ENCODE results near the gene RASGEF1B.
A peak's percentile ranks its signal among the peaks of the same experiment; 100 is the strongest.

RASGEF1B gene

GRCh38 chr4:81508411-81509185 lies 36.9 kb upstream of the RASGEF1B start:
- no peak for DNase-seq
- Mint-ChIP-seq H3K4me1 (peaks cover 71% of the 10 kb centered on the region), H3K9me3 (no peaks in the 10 kb centered on the region), H3K27ac (no peak overlapping the region), H3K27me3 (ENCODE audit: low read depth, poor library complexity) (peaks cover 3% of the 10 kb centered on the region), H3K36me3 (ENCODE audit: low read depth) (no peaks in the 10 kb centered on the region), H3K4me3 (no peak overlapping the region)
- TF ChIP-seq, protein P1, sequence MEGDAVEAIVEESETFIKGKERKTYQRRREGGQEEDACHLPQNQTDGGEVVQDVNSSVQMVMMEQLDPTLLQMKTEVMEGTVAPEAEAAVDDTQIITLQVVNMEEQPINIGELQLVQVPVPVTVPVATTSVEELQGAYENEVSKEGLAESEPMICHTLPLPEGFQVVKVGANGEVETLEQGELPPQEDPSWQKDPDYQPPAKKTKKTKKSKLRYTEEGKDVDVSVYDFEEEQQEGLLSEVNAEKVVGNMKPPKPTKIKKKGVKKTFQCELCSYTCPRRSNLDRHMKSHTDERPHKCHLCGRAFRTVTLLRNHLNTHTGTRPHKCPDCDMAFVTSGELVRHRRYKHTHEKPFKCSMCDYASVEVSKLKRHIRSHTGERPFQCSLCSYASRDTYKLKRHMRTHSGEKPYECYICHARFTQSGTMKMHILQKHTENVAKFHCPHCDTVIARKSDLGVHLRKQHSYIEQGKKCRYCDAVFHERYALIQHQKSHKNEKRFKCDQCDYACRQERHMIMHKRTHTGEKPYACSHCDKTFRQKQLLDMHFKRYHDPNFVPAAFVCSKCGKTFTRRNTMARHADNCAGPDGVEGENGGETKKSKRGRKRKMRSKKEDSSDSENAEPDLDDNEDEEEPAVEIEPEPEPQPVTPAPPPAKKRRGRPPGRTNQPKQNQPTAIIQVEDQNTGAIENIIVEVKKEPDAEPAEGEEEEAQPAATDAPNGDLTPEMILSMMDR (IDR thresholded peaks at IDR 0.05), result no peak

DNA sequence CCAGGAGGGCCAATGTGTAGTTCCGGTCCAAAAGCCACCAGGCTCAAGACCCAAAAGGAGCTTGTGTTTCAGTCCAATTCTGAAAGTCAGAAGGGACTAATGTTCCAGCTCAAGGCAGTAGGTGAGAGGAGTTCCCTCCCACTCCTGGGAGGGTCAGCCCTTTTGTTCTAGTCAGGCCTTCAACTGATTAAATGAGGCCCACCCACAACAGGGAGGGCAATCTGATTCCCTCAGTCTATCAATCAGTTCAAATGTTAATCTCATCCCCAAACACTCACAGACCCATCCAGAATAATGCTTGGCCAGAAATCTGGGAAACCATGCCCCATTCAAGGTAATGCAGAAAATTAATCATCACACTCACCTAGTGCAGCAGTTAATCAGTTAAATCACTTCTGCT lies 35.8 kb upstream of the RASGEF1B start:
- H3K27me3 Mint-ChIP-seq (ENCODE audit: low read depth, poor library complexity), result no peaks in the 10 kb centered on the region

GRCh38 chr4:81506731-81507130 lies 35.0 kb upstream of the RASGEF1B start:
- TF ChIP-seq, protein P1 (IDR thresholded peaks at IDR 0.05), result no peak
- H3K27ac Mint-ChIP-seq, result peak overlapping the region; percentile 31
- H3K27me3 Mint-ChIP-seq (ENCODE audit: low read depth, poor library complexity), result no peaks in the 10 kb centered on the region
- no peaks in the 10 kb centered on the region for H3K9me3 Mint-ChIP-seq
- peaks cover 70% of the 10 kb centered on the region for H3K4me1 Mint-ChIP-seq
- no peak overlapping the region for H3K4me3 Mint-ChIP-seq
- no peaks in the 10 kb centered on the region for H3K36me3 Mint-ChIP-seq (ENCODE audit: low read depth)
- DNase-seq, result no peak

More for the DNA sequence above, 35.8 kb upstream of the RASGEF1B start:
- Mint-ChIP-seq H3K4me1 (peaks cover 69% of the 10 kb centered on the region), H3K4me3 (no peak overlapping the region), H3K27ac (no peak overlapping the region), H3K36me3 (ENCODE audit: low read depth) (no peaks in the 10 kb centered on the region), H3K9me3 (no peaks in the 10 kb centered on the region)
- TF ChIP-seq, protein P1 (IDR thresholded peaks at IDR 0.05), result no peak
- DNase-seq, result no peak

DNA sequence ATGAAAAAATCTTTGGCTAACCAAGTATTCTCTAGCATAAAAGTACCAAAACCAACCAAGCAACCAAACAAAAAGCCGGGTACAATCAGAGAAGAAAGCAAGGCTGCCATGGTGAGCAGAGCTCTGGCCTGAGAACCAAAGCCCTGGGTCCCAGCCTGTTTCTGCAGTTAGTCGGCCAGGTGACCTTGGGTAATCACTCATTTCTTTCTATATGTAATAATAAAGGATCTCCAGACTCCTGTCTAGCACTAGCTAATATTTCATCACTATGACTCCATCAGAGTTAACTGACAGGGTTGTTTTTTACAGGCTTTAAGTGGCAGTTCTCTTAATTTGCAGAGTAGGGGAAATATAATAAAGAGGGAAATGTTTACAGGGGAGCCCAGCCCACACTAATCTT lies 34.0 kb upstream of the RASGEF1B start:
- DNase-seq, result no peak
- TF ChIP-seq, protein P1 (IDR thresholded peaks at IDR 0.05), result no peak
- Mint-ChIP-seq H3K36me3 (ENCODE audit: low read depth) (no peaks in the 10 kb centered on the region), H3K4me1 (peaks cover 73% of the 10 kb centered on the region), H3K27ac (no peak overlapping the region), H3K27me3 (ENCODE audit: low read depth, poor library complexity) (no peaks in the 10 kb centered on the region), H3K9me3 (no peaks in the 10 kb centered on the region), H3K4me3 (no peak overlapping the region)

DNA sequence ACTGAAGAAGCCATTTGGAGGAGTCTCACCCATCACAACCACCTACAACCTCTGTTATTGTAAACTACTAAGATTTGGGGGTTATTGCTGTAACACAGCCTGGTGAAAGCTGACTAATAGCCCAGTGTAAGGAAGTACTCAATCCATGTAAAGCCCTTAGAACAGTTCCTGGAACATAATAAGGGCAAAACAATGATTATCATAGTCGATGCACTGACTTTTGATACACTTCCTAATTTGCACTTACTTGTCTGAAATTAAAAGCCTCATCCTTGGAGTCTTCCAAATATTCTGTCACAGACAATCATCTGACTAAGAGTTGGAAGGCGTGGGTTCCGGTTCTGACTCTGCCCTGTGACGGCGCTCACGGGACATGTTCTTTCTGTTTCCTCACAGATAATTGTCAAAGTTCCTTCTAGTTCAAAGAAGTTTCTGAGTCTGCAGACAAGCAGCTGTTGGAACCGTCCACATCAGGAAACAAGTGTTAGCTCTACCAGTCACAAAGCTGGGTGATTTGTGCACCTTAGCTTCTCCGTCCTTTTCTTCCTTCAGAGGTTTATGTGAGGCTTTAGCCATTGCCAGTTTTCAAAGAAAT lies 33.4 kb upstream of the RASGEF1B start:
- Mint-ChIP-seq H3K4me3 (no peak overlapping the region), H3K27ac (peak overlapping the region; percentile 23), H3K36me3 (ENCODE audit: low read depth) (no peaks in the 10 kb centered on the region), H3K27me3 (ENCODE audit: low read depth, poor library complexity) (no peaks in the 10 kb centered on the region), H3K9me3 (no peaks in the 10 kb centered on the region), H3K4me1 (peaks cover 68% of the 10 kb centered on the region)
- TF ChIP-seq, protein P1 (IDR thresholded peaks at IDR 0.05), result no peak
- no peak for DNase-seq

All from nephron progenitor cell (in vitro differentiated cells).